Cortex of kidney (tissue), 1 donor: ENCODE results near the gene PATE3.

ENCODE experiments used
- DNase-seq: peaks from one replicate; lab custom pipeline; 2025; lab: John Stamatoyannopoulos, UW

The PATE3 gene, protein sequence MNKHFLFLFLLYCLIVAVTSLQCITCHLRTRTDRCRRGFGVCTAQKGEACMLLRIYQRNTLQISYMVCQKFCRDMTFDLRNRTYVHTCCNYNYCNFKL

DNA sequence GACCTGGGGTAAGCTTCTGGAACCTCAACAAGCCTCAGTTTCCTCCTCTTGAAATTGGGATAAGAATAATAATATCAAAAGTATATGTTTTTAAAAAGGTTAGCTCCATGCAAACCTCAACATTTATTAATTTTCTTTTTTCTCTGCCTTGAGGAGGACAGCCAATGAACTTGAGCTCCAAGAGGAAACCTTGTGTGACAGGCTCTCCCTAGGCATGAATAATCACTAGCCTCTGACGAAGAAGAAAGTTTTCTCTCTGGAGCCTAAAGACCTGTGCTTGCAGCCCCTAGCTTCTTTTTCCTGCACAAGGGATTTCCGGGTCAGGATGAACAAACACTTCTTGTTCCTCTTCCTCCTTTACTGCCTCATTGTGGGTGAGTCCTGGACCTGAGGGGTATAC, at the start of gene PATE3:
TSS of gene PATE3 (plus strand) at position 301 of the 400 bp plus-strand sequence. CDS start at position 326, 25 bp downstream.
- DNase-seq: no peak

DNA sequence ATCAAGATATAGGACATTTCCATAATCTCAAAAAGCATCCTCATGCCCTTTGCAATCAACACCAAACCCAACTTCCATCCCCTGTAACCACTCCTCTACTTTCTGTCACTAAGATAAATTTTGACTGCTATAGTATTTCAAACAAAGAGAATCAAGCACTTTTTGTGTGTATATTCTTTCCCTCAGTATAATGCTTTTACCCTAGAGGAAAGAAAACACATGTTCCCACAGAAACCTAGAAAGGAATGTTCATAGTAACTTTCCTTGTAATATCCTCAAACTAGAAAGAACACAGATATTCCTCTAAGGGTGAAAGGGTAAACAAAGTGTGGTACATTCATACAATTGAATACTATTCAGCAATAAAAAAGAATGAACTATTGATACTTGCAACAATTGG, 47.3 kb upstream of the PATE3 start:
- DNase-seq: no peak

DNA sequence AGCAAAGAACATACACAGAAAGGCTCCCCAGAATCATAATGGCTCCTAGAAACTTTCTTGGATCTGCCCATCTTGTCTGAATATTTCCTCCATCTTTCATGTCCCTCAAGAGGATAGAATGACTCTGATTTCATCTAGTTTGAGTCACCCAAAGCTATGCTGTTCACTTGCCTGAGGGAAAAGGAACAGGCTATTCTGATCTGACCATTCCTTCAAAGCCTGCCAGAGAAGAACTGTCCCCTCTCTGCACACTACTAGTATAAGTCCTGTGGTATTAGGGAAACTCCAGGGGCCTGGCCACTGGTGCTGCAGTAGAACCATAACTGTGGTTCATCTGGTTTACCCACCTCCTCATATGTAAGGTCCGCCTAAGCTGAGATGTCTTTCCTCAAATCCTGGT, 44.2 kb upstream of the PATE3 start:
- DNase-seq: no peak

DNA sequence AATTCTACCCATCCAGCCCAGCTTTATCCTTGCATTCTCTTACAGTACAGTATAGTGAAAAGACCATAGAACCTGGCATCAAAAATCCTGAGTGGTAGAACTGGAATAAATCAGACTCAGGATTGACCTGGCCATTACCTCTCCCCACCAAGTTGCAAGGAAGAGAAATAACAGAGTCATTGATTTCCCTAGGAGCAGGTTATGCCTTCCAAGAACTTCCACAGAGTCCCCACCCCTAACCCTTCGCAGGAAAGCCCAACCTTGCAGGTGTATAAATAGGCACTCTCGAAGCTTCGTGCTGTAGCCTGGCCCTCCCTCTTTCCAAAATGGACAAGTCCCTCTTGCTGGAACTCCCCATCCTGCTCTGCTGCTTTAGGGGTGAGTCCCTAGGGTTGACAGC, 41.9 kb upstream of the PATE3 start, which contains the start of gene PATE1:
TSS of gene PATE1 (plus strand) at position 301 of the 400 bp plus-strand sequence. CDS start at position 327, 26 bp downstream.
- DNase-seq: no peak

DNA sequence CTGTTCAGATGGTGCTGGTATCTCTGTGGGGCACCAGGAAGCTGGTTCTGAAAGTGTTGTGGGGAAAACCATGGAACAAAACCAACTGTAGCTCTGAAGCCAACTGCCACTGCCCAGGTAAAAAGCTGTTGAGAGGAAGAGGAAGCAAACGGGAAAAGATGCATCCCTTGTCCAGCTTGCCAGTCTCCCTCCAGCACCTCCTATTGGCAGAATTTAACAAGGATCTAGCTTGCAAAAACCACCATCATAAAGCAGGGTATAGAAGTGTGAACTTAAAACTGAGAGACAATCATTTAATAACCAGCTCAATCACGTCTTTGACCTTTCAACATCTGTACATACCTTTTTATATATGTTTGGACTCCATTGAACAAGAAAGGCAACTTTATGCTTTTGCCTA, 37.3 kb upstream of the PATE3 start:
- no peak for DNase-seq

DNA sequence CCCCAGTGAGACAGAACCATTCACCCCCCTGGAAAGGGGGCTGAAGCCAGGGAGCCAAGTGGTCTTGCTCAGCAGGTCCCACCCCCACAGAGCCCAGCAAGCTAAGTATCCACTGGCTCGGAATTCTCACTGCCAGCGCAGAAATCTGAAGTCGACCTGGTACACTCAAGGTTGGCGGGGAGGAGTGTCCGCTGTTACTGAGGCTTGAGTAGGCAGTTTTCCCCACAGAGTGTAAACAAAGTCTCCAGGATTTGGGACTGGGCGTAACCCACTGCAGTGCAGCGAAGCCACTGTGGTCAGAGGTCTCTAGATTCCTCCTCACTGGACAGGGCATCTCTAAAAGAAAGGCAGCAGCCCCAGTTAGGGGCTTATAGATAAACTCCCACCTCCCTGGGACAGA, 31.9 kb upstream of the PATE3 start:
- no peak for DNase-seq

DNA sequence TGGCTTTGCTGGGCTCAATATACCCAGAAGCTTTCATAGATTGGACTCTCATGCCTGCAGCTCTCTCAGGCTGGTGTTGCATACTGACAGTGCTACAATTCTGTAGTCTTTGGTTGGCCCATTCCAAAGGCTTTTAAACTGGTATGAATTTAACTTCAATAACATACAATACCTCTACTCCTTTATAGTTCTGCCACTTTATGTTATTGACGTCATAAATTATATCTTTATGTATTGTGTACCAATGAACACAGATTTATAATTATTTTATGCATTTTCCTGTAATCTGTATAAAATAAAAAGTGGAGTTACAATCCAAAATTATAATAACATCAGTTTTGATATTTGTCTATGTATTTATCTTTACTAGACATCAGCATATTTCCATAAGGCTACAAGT, 25.5 kb upstream of the PATE3 start:
- DNase-seq: no peak

DNA sequence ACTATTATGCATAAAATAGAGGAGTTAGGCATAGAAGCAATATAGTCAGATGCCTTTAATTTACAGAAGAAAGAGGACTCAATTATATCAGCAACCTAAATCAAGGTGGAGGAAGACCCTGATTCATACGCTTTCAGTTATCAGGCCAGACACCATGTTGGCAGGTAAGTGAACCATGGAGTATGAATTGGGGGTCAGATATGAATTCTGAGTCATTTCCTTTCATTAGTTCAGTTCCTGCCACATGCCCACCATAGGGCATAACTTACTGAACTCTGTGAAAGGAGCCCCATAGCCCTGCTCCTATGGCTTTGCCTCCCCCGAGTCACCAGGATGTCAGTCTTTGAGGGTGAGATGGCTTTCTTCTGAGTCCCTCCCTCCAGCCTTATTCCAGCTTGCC, 24.4 kb upstream of the PATE3 start:
- DNase-seq: no peak

DNA sequence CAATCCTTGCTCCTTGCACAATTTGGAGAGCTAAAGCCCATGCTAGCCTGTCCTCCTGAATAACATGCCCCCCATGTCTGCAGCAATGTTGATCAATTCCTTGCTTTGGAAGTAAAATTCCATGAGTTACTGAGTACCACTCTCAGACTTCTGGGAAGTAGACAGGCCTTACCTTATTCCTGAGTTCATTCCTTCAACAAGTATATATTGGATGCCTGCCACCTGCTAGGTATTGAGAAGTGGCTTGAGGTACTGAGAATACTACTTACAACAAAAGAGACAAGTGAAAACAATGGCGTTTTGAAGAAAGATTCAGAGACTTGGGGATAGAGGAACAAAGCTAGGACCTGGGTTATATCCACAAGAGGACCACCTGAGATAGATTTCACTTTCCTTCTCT, 21.7 kb upstream of the PATE3 start:
- DNase-seq: no peak

DNA sequence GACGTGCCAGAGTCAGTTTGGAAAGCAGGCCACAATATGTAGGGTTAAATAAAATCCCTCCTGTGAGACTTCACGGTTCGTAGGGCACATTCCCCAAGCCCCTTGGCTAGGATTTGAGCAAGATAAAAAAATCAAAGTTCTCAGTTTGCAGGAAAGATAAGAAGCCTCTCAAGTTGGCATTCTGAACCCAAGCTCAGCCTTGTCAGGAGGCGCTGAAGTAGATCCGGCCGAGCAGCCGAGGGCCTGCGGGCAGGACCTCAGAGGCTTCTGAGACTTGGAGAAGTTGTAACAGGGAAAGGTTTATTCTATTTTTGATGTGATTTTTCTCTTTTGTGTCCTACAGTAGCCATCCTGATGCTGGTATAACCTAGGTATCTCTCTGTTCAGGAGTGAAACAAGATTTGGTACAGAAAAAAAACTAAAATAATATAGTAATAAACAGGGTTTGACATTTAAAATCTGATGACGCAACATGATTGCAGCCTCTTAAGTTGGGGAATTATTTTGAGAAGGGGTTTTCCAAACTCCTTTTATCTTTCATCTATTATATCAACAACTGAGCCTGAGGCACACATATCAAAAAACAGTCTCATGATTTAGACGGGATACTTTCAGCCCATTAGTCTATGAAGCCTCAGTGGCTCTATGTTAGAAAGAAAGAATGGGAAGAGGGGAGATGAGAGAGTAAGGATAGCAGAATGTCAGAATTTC, 19.4 kb upstream of the PATE3 start:
- no peak for DNase-seq

DNA sequence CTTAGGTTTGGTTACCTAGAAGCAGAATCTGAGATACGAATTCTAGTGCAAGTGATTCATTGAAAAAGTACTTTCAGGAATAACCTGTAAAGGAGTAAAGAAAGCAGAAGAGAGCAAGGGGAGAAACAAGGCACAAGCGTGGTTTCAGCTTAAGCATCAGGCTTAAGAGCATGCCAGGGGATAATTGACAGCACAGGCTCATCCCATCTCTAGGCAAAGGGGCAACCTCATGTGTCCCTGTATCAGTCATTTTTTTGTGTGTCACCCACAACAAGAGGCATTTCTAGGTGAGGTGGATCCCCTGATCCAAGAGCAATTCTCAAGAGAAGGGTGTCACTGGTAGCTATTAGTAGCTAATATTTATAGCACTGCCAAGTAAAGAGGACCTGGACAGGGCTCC, 17.3 kb upstream of the PATE3 start:
- no peak for DNase-seq

DNA sequence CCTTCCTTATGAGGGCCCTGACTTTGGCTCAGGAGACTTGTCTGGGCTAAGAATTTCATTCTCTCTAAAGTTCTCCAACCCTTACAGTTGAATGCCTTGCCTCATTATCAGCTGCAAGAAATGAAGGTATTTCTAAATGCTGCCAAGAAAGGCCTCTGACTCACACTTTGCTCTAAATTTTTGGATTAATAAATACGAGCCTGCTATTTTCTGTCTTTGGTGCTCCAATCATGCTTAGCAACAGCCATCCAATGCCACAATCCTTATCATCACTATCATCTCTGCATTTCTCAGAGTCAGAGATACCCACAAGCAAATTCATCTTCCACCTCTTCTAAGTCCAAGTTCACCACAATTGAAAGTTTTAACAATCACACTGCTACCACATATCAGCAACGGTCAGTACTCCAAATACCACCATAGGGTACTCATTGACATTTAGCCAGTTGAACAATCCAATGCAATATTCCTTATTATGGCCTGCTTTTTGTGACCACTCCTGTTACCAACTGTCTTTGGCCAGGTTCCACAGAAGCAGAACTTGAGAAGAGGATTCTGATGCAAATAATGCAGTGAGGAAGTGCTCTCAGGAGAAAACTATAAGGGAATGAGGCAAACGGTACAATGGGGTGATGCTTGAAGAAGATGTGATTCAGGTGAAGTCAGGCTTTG, 15.0 kb upstream of the PATE3 start:
- no peak for DNase-seq

DNA sequence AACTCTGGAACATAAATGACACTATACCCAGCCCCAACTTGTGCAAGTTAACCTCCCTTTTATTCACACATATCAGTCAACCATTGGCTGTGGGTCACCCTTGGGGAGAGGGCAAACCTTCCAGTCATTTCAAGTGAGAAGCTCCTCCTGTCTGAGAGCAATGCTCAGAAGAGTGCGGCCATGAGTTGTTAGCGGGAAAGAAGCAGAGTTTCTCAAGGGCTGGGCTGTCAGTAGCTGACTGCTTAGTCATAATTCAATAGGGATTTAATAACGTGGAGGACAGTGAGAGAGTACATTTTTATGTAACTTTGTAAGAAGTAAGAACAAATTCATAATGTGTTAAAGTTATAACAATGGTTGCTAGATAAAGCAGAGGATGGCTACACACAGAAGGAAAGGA, 14.4 kb upstream of the PATE3 start:
- no peak for DNase-seq

DNA sequence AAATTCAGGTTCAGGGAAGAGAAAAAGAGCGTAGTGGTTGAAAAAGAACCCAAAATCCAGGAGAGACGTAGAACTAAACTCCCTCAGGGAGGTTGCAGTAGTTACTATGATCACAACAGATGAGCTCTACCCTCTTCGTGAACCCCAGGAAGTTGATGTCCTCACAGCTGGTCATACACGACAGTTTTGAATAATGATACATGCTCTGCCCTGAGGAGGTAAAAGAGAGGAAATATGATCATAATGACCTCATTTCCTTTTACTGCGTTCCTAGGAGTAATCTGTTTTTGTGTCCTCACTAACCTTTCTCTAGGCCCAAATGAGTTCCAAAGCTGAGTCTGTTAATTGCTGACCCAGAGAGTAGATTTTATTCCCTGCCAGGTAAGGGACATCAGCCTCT, 10.6 kb upstream of the PATE3 start:
- DNase-seq: no peak

DNA sequence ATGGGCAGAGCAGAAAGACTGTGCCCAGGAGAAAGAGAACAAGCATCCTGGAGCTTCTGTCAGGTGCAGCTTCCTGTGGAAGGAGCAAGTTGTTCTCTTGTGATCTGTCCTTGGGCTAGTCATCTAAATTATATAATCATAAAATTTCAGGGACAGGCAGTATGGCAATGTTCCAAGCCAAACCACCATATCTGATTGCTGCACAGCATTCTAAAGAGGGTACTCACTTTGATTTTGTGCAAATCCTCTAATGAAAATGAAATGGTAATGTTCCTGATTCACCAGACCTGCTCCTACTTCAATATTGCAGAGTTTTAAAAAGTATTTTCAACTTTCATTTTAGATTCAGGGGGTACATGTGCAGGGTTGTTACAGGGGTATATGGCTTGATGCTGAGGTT, 9.2 kb upstream of the PATE3 start, which contains the start of gene PATE2:
TSS of gene PATE2 (minus strand) at position 101 of the 400 bp plus-strand sequence. CDS start at position 46, 55 bp downstream.
- no peak for DNase-seq

DNA sequence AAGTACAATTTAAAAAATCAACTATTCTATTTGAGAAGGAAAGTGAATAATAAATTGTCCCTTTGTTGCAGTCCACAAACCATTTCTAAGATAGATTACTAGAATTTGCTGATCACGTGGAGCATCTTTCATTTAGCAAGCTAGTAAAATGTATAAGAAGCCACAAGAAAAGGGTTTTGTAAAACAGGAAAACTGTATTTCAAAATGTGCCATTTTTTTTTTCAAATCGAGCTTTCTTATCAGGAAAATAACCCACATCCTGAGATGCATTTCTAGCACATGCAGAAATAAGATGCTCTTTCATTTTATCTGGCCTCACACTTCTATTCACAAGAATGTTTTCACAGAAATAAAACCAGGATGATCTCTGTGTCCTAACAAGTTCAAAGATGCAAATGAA, 3.2 kb upstream of the PATE3 start:
- no peak for DNase-seq

DNA sequence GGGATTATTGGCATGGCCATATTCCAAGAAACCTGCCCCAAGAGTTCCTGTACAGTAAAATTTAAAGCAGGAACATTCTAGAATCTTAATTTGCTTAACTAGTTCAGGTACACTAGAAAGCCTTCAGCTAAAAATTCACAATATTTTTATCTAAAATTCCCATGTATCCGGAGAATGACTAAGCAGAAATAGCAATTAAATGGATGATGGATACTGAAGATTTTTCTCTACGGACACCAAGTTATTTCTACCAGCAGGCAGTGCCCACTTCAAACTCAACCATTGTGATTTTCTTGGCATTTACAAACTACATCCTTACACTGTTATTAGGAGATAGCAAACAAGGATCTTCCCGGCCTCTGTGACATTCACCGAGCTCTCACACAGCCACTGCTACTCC, 2.9 kb downstream of the PATE3 start:
- no peak for DNase-seq

DNA sequence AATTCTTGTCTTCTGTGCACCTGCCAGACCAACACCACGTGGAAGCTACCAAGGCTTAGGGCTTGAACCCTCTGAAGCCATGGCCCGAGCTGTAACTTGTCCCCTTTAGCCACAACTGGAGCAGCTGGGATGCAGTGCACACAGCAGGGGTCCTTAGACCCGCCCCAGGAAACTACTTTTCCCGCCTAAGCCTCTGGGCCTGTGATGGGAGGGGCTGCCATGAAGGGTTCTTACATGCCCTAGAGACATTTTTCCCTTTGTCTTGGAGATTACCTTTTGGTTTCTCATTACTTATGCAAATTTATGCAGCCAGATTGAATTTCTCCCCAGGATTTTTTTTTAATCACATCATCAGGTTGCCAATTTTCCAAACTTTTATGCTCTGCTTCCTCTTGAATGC, 9.7 kb downstream of the PATE3 start:
- DNase-seq: no peak

DNA sequence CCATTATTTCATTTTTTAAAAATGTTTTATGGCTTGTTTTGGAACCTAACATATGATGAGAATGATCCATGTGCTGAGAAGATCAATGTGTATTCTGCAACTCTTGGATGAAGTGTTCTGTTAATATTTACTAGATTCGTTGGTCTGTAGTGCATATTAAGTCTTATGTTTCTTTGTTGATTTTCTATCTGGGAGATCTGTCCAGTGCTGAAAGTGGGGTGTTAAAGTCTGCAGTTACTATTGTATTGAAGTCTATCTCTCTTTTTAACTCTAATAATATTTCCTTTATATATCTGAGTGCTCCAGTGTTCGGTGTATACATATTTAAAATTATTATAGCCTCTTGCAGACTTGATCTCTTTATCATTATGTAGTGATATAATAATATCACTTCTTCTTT, 11.9 kb downstream of the PATE3 start:
- no peak for DNase-seq

DNA sequence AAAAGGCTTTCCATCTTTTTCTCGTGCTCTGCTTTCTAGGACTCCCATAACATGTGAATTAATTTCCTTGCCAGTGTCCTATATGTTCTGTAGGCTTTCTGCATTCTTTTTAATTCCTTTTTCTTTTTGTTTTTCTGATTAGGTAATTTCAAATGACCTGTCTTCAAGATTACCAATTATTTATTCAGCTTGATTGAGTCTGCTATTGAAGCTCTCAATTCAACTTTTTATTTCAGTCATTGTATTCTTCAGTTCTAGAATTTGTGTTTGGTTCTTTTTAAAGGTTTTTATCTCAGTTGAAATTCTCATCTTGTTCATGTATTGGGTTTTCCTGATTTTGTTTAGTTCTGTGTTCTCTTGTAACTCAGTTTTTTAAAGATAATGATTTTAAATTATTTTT, 14.5 kb downstream of the PATE3 start:
- DNase-seq: no peak

DNA sequence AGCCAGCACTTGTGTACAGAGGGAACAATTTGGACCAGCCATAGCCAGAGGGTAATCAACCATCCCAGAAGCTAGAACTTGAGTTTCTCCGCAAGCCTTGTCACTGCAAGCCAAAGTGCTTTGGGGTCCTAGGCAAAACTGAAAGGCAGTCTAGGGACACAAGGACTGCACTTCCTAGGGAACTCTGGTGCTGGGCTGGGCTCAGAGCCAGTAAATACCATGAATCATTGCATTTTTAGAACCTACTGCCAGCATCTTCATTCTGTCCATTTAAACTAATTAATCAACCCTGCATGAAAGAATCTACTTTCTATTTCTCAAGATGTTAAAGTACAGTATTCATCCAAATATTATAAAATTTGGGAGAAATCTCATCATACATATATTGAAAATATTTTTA, 20.0 kb downstream of the PATE3 start:
- DNase-seq: no peak

DNA sequence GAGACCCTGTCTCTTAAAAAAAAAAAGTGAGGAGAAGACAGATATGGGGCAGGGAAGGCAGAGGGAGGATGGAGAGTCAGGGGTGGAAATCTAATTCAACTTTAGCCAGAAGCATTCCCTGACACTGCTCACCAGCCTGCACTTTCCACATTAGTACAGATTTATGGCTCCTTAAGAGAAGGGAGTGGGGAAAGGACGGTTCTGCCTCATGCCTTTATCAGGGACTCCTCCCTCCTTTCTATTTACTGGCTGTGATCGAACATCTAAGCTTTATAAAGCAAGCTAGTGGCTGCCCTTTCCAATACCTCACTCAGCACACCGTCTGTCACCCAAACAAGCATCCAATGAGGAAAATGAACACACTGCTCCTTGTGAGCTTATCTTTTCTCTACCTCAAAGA, 45.1 kb downstream of the PATE3 start, which contains the start of gene PATE4:
TSS of gene PATE4 (plus strand) at position 301 of the 400 bp plus-strand sequence. CDS start at position 345, 44 bp downstream.
- no peak for DNase-seq

DNA sequence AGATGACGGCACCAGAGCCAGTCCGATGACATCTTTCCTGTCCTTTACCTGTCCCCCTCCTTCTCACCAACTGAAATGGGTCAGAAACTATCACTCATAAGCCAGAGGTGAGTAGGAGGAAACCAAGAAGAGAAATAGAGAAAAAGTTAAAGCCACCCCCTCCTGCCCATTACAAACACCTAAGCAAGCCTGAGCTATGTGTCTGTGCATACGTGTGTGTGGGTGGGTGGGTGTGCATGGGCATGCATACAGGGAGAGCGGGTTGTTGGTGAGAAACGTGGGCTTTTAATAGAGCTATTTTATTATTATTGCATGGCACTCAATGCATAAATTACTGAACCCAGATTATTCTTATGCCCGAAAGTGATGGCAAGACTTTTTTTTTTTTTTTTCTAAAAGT, 47.8 kb downstream of the PATE3 start:
- DNase-seq: no peak
